HUES48 (cell line): ENCODE measurements around the gene APOB.

Source experiments
- H3K27ac ChIP-seq: one replicate; pipeline ENCODE4 v1.7.0; 2013; ENCODE audit warnings: low read depth, low read length, inconsistent platforms
- H3K27me3 ChIP-seq: 2 replicates; pipeline ENCODE4 v1.6.1; 2013; ENCODE audit warnings: mild to moderate bottlenecking, low read length; ENCODE audit not compliant: control insufficient read depth, insufficient read depth
- H3K36me3 ChIP-seq: 2 replicates; pipeline ENCODE4 v1.6.1; 2013; ENCODE audit warnings: low read length; ENCODE audit not compliant: control insufficient read depth, insufficient read depth
- H3K4me1 ChIP-seq: 2 replicates; pipeline ENCODE4 v1.6.1; 2013; ENCODE audit warnings: mild to moderate bottlenecking, low read length; ENCODE audit not compliant: control insufficient read depth, insufficient read depth
- H3K4me3 ChIP-seq: 2 replicates; pipeline ENCODE4 v1.5.1; 2013; ENCODE audit warnings: mild to moderate bottlenecking, low read depth, low read length
- H3K9ac ChIP-seq: 2 replicates; pipeline ENCODE4 v1.6.1; 2013; ENCODE audit warnings: mild to moderate bottlenecking, low read depth, low read length, moderate library complexity
- H3K9me3 ChIP-seq: 2 replicates; pipeline ENCODE4 v1.6.1; 2013; ENCODE audit warnings: low read length; ENCODE audit not compliant: control insufficient read depth, insufficient read depth

The APOB gene

GRCh38 chr2:21042958-21043743 lies 722 bp downstream of the APOB start:
- H3K4me1 ChIP-seq: peaks cover 23% of the 10 kb centered on the region
- no peaks in the 10 kb centered on the region for H3K9me3 ChIP-seq
- peaks cover 22% of the 10 kb centered on the region for H3K27me3 ChIP-seq
- peak overlapping the region; percentile 32 for H3K27ac ChIP-seq
- H3K36me3 ChIP-seq: no peaks in the 10 kb centered on the region
- peak overlapping the region; percentile 60 for H3K4me3 ChIP-seq
- no peak overlapping the region for H3K9ac ChIP-seq

DNA sequence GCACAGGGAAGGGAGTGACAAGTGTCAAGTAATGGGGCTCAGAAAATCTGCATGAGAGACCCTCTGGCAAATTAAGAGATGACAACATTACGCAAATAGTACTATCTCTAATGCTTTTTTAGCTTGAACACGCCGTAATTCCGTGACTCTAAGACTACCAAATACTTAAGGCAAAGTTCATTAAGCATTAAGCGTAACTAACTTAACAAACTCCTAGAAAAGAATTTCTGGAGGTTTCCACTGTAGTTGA lies 1.2 kb downstream of the APOB start:
- H3K4me3 ChIP-seq: no peak overlapping the region
- no peak overlapping the region for H3K9ac ChIP-seq
- no peak overlapping the region for H3K27ac ChIP-seq
- H3K36me3 ChIP-seq: no peaks in the 10 kb centered on the region
- H3K4me1 ChIP-seq: peaks cover 18% of the 10 kb centered on the region
- peaks cover 22% of the 10 kb centered on the region for H3K27me3 ChIP-seq
- H3K9me3 ChIP-seq: no peaks in the 10 kb centered on the region

DNA sequence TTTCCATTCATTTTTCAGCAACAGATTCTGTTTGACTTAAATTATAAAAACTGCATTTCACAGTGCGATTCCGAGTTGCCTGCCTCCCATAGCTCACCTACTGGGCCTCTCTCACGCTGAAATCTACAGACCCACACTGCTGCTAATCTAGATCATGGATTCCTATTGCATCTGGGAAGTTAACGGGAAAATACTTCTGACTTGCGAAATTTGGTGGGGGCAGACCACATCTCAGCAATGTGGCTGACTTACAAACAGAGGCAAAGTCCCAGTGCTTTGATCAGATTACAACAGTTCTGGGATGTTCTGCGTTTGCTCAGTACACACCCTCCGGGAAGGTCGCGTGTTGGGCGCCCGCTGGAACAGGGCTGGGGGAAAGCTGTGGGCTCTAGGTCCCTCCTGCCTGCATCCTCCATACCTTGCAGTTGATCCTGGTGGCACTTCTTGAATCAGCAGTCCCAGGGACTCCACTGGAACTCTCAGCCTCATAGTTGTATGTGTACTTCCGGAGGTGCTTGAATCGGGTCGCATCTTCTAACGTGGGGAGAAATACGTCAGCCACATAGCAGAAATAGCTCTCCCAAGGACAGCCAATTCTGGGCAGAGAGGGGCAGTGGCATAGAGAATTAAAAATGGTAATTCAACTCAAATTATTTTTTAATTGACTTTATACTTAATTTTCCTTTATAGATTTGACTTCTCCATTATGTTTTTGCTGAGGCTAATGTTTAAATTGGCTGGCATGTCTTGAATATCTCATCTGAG lies 1.7 kb downstream of the APOB start:
- Histone ChIP-seq H3K9me3 (no peaks in the 10 kb centered on the region), H3K27ac (no peak overlapping the region), H3K9ac (no peak overlapping the region), H3K36me3 (no peaks in the 10 kb centered on the region), H3K27me3 (peaks cover 22% of the 10 kb centered on the region), H3K4me1 (peaks cover 15% of the 10 kb centered on the region), H3K4me3 (no peak overlapping the region)

GRCh38 chr2:21041462-21041861 lies 2.4 kb downstream of the APOB start:
- Histone ChIP-seq H3K27ac (no peak overlapping the region), H3K36me3 (no peaks in the 10 kb centered on the region), H3K27me3 (peaks cover 19% of the 10 kb centered on the region)

GRCh38 chr2:21040468-21041377 lies 3.1 kb downstream of the APOB start:
- H3K9me3 ChIP-seq: no peaks in the 10 kb centered on the region
- peaks cover 19% of the 10 kb centered on the region for H3K27me3 ChIP-seq
- no peak overlapping the region for H3K9ac ChIP-seq
- H3K36me3 ChIP-seq: no peaks in the 10 kb centered on the region
- H3K4me3 ChIP-seq: no peak overlapping the region
- peaks cover 8% of the 10 kb centered on the region; the same call in 1 of the 2 replicates for H3K4me1 ChIP-seq
- no peak overlapping the region for H3K27ac ChIP-seq

More at GRCh38 chr2:21041462-21041861, 2.4 kb downstream of the APOB start:
- H3K9me3 ChIP-seq: no peaks in the 10 kb centered on the region
- no peak overlapping the region for H3K4me3 ChIP-seq
- no peak overlapping the region for H3K9ac ChIP-seq
- H3K4me1 ChIP-seq: peaks cover 8% of the 10 kb centered on the region

- peaks cover 6% of the 10 kb centered on the region; the same call in 1 of the 2 replicates for H3K4me1 ChIP-seq
- peaks cover 14% of the 10 kb centered on the region for H3K27me3 ChIP-seq
- H3K9me3 ChIP-seq: no peaks in the 10 kb centered on the region
- H3K36me3 ChIP-seq: no peaks in the 10 kb centered on the region
- no peak overlapping the region for H3K27ac ChIP-seq
- H3K9ac ChIP-seq: no peak overlapping the region
- H3K4me3 ChIP-seq: no peak overlapping the region
Measured at GRCh38 chr2:21039979-21040467, 3.9 kb downstream of the APOB start.

- Histone ChIP-seq H3K27ac (no peak overlapping the region), H3K9me3 (no peaks in the 10 kb centered on the region), H3K27me3 (peaks cover 5% of the 10 kb centered on the region; the same call in 1 of the 2 replicates), H3K4me1 (no peaks in the 10 kb centered on the region; the same call in 1 of the 2 replicates), H3K9ac (no peak overlapping the region), H3K4me3 (no peak overlapping the region), H3K36me3 (no peaks in the 10 kb centered on the region)
Measured at GRCh38 chr2:21039080-21039556, 4.8 kb downstream of the APOB start.

DNA sequence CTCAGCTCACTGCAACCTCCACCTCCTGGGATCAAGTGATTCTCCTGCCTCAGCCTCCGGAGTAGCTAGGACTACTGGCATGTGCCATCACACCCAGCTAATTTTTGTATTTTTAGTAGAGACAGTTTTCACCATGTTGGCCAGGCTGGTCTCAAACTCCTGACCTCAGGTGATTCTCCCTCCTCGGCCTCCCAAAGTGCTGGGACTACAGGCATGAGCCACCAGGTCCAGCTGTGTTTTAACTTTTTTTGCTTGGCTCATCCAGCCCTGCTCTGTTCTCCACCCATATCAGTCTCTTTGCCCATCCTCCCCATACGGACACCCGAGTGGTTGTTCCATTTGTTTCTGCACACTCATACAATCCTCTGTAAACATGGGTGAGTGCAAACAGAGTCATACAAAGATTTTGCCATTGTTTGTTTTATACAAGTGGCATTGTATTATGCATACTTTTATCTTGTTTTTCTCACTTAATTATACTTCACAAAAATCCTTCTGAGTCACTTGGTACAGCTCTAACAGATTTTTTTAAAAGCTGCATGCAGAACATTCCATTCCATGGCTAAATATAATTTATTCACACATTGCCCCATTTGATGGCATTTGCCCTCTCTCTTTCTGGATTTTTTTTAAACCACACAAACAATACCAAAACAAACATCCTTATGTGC lies 5.3 kb downstream of the APOB start:
- 0 out of 2 replicates have a peak, but pooled peaks cover 2% of the 10 kb centered on the region for H3K27me3 ChIP-seq
- H3K9ac ChIP-seq: no peak overlapping the region
- no peak overlapping the region for H3K4me3 ChIP-seq
- H3K4me1 ChIP-seq: no peaks in the 10 kb centered on the region; the same call in 1 of the 2 replicates
- H3K27ac ChIP-seq: no peak overlapping the region
- H3K36me3 ChIP-seq: no peaks in the 10 kb centered on the region
- H3K9me3 ChIP-seq: no peaks in the 10 kb centered on the region

DNA sequence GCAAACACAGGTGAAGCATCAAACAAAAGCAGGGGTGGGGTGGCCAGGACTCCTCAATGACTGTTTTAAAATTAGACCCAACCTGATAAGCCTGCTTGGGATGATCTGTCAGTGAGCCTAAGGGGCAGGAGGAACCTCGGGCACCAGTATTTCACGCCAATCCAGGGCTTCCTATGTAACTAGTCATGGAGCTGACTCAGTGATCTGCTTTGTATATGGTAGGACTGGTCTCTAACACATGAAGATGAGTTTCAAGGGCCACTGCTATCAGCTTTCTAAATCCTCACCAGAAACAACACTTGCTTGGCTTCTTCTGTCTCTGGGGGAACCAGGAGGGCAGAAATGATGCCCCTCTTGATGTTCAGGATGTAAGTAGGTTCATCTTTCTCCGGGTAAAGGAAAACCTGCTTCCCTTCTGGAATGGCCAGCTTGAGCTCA lies 6.2 kb downstream of the APOB start:
- no peak overlapping the region for H3K9ac ChIP-seq
- H3K27ac ChIP-seq: no peak overlapping the region
- no peaks in the 10 kb centered on the region for H3K9me3 ChIP-seq
- no peaks in the 10 kb centered on the region for H3K27me3 ChIP-seq
- H3K4me1 ChIP-seq: no peaks in the 10 kb centered on the region; the same call in 1 of the 2 replicates
- H3K36me3 ChIP-seq: no peaks in the 10 kb centered on the region
- H3K4me3 ChIP-seq: no peak overlapping the region
